Thyroid gland (tissue), 4 donors: Measurements from ENCODE around the gene SUMO3. TPM values are rescaled to one million over a fixed set of nuclear protein-coding genes. Genes with fewer than 3 reads are reported as not detected.
A peak's percentile ranks its signal among the peaks of the same experiment; 100 is the strongest.

Experiments
- DNase-seq, 2 donors: peaks; one replicate each; pipeline ENCODE4 v3.0.0-alpha.2; 2019
- H3K27ac ChIP-seq, 3 donors: fragments of 200-600 bp; sonication (generic); 1 replicate in 2 of 3; 2 replicates in 1 of 3; pipeline ENCODE4 v1.5.1; 2016 to 2019; ENCODE audit warnings: mild to moderate bottlenecking in 1 of 3, moderate library complexity in 1 of 3
- H3K27me3 ChIP-seq: fragments of 200-600 bp; sonication (generic); one replicate; pipeline ENCODE4 v1.5.1; 2019
- H3K36me3 ChIP-seq, 2 donors: fragments of 200-600 bp; sonication (generic); one replicate each; pipeline ENCODE4 v1.5.1; 2016 to 2019
- H3K4me1 ChIP-seq, 2 donors: fragments of 200-600 bp; sonication (generic); one replicate each; pipeline ENCODE4 v1.5.1; 2017 to 2019
- H3K4me3 ChIP-seq, 3 donors: fragments of 200-600 bp; sonication (generic); replicated peaks in 1 of 3; 1 replicate in 2 of 3; 2 replicates in 1 of 3; pipeline ENCODE4 v1.5.1; 2016; ENCODE audit warnings: mild to moderate bottlenecking in 1 of 3
- H3K9me3 ChIP-seq: fragments of 200-600 bp; sonication (generic); one replicate; pipeline ENCODE4 v1.5.1; 2017
- CTCF ChIP-seq, 6 experiments: fragments of 200-600 bp in 3 of 6; fragments of 450-650 bp in 3 of 6; sonication (generic) in 3 of 6; IDR thresholded peaks; one replicate each; pipeline ENCODE4 v1.5.1; 2016 to 2019; ENCODE audit warnings: antibody characterized with exemption in 6 of 6, mild to moderate bottlenecking in 2 of 6, inconsistent platforms in 1 of 6, moderate library complexity in 1 of 6
- POLR2A ChIP-seq, 2 donors: fragments of 450-650 bp; IDR thresholded peaks; one replicate each; pipeline ENCODE4 v1.6.1; 2017; ENCODE audit warnings: antibody characterized with exemption in 2 of 2, mild to moderate bottlenecking in 2 of 2, moderate library complexity in 1 of 2
- WGBS, 2 donors: methylation state at CpG; one replicate each; pipeline ENCODE4 v1.1.5; 2017; 5-methylcytosine and 5-hydroxymethylcytosine counted together
- intact Hi-C: fragments of 100-400 bp; cut with DNase I; formaldehyde crosslinking; loops from one replicate; pipeline ENCODE4 v1.15.1; 2023
- total RNA-seq, 4 donors: library from RNA; depleted of rRNA; stranded (reverse); fragments of >200 nt; gene quantifications; one replicate each; pipeline ENCODE4 v1.2.3, GENCODE V29; 2016

Gene SUMO3
- total RNA-seq, 4 donors from 2014 or later = 65.7 to 127 (median 87.8) TPM

GRCh38 chr21:44803651-44804050, 14.2 kb downstream of the SUMO3 start:
- no peak for DNase-seq
- no peaks in the 10 kb centered on the region for H3K9me3 ChIP-seq
- no peaks in the 10 kb centered on the region for H3K27me3 ChIP-seq
- no peak overlapping the region for H3K27ac ChIP-seq
- TF ChIP-seq CTCF (IDR thresholded peaks at IDR 0.05) (no peak), POLR2A (IDR thresholded peaks at IDR 0.05) (no peak)
- H3K36me3 ChIP-seq = peaks cover 16 to 35% of the 10 kb centered on the region in 2 donors
- intact Hi-C loops = loop anchor here (5.0 kb wide), 1 partner anchor 69 kb away; the partner anchor contains the start of gene PTTG1IP
- H3K4me1 ChIP-seq = peaks cover 28 to 32% of the 10 kb centered on the region in 2 donors
- 45 to 57% methylated on average over 3 of the region's 3 CpGs for whole genome bisulfite sequencing, 2 donors
- H3K4me3 ChIP-seq = no peak overlapping the region

GRCh38 chr21:44802396-44803153, 15.3 kb downstream of the SUMO3 start:
- 29 to 31% methylated on average over 23 to 25 of the region's 32 CpGs for WGBS, 2 donors
- Histone ChIP-seq H3K36me3 (peaks cover 14 to 25% of the 10 kb centered on the region in 2 donors), H3K4me1 (peaks cover 28 to 36% of the 10 kb centered on the region in 2 donors), H3K27me3 (no peaks in the 10 kb centered on the region), H3K4me3 (peak overlapping the region; percentile 36 to 90 (median 81)), H3K27ac (peak overlapping the region in 1 of 3 donors; percentile 58), H3K9me3 (no peaks in the 10 kb centered on the region)
- intact Hi-C loops = loop anchor here (5.0 kb wide), 1 partner anchor 70 kb away; the partner anchor contains the start of gene PTTG1IP
- no peak for TF ChIP-seq POLR2A (IDR thresholded peaks at IDR 0.05)
- TF ChIP-seq CTCF (IDR thresholded peaks at IDR 0.05) = no peak
- DNase-seq = no peak

GRCh38 chr21:44801468-44802395, 16.1 kb downstream of the SUMO3 start, which contains the start of gene UBE2G2:
UBE2G2 (minus strand) TSS chr21:44801820; CDS start chr21:44801748, 72 bp downstream.
- TF ChIP-seq POLR2A (IDR thresholded peaks at IDR 0.05) = peak in 1 of 2 donors; percentile 75
- TF ChIP-seq CTCF (IDR thresholded peaks at IDR 0.05) = no peak
- DNase-seq = peak; percentile 73 to 75
- peak within 1 kb of the TSS; percentile 36 to 90 (median 81) for H3K4me3 ChIP-seq
- intact Hi-C loops = loop anchor here (5.0 kb wide), 1 partner anchor 71 kb away; the partner anchor contains the start of gene PTTG1IP
- no peaks in the 10 kb centered on the region for H3K9me3 ChIP-seq
- peak within 1 kb of the TSS; percentile 11 to 62 (median 58) for H3K27ac ChIP-seq
- peaks cover 28 to 36% of the 10 kb centered on the region in 2 donors for H3K4me1 ChIP-seq
- no peaks in the 10 kb centered on the region for H3K27me3 ChIP-seq
- 0 to 1% methylated on average over 43 to 49 of the region's 97 CpGs for WGBS, 2 donors
- H3K36me3 ChIP-seq = peaks cover 7 to 20% of the 10 kb centered on the region in 2 donors

- H3K27ac ChIP-seq = peak overlapping the region in 1 of 3 donors; percentile 62
- peaks cover under 1 to 13% of the 10 kb centered on the region in 2 donors for H3K36me3 ChIP-seq
- H3K27me3 ChIP-seq = no peaks in the 10 kb centered on the region
- TF ChIP-seq POLR2A (IDR thresholded peaks at IDR 0.05) = no peak
- peak in 2 of 6 experiments; percentile 23 to 32 for TF ChIP-seq CTCF (IDR thresholded peaks at IDR 0.05)
- peaks cover 28 to 36% of the 10 kb centered on the region in 2 donors for H3K4me1 ChIP-seq
- peak overlapping the region; percentile 36 to 90 (median 81) for H3K4me3 ChIP-seq
- H3K9me3 ChIP-seq = no peaks in the 10 kb centered on the region
- WGBS, 2 donors = 2 to 3% methylated on average over 17 of the region's 17 CpGs
- DNase-seq = no peak
- intact Hi-C loops = loop anchor here (5.0 kb wide), 1 partner anchor 71 kb away; the partner anchor contains the start of gene PTTG1IP
These were observed 16.8 kb downstream of the SUMO3 start for GRCh38 chr21:44800971-44801467.
